Osteoblast (primary cell): ENCODE results near the gene SORCS2. TPM values are rescaled to one million over a fixed set of nuclear protein-coding genes. Genes with fewer than 3 reads are reported as not detected.

ENCODE experiments used
- DNase-seq: peaks from one replicate; pipeline ENCODE4 v3.0.0; 2011; ENCODE audit warnings: low spot score, mixed read lengths; ENCODE audit not compliant: insufficient read length; ENCODE audit errors: missing footprints
- H2AFZ ChIP-seq: 2 replicates; pipeline ENCODE4 v1.6.0; 2011; ENCODE audit warnings: mild to moderate bottlenecking, low read length
- H3K27ac ChIP-seq: 2 replicates; pipeline ENCODE4 v1.5.1; 2011; ENCODE audit warnings: mild to moderate bottlenecking, low read depth, low read length, moderate library complexity
- H3K27me3 ChIP-seq: 2 replicates; pipeline ENCODE4 v1.6.0; 2012; ENCODE audit warnings: mild to moderate bottlenecking, control low read depth, inconsistent platforms, low read length, moderate library complexity; ENCODE audit not compliant: insufficient read depth
- H3K36me3 ChIP-seq: 2 replicates; pipeline ENCODE4 v1.5.1; 2011; ENCODE audit warnings: mild to moderate bottlenecking, low read length, control low read depth, moderate library complexity; ENCODE audit not compliant: insufficient read depth
- H3K4me1 ChIP-seq: 2 replicates; pipeline ENCODE4 v1.5.1; 2011; ENCODE audit warnings: mild to moderate bottlenecking, low read length, control low read depth, moderate library complexity; ENCODE audit not compliant: insufficient read depth
- H3K4me2 ChIP-seq: 2 replicates; pipeline ENCODE4 v1.6.0; 2011; ENCODE audit warnings: mild to moderate bottlenecking, low read length; ENCODE audit not compliant: insufficient read depth
- H3K4me3 ChIP-seq: fragments of 200-600 bp; sonication (generic); 3 replicates; pipeline ENCODE4 v1.5.1; 2012; ENCODE audit warnings: mild to moderate bottlenecking, low read length, inconsistent platforms; ENCODE audit not compliant: insufficient read depth
- H3K79me2 ChIP-seq: 2 replicates; pipeline ENCODE4 v1.6.0; 2012; ENCODE audit warnings: mild to moderate bottlenecking, low read length, control low read depth, inconsistent platforms; ENCODE audit not compliant: insufficient read depth
- H3K9me3 ChIP-seq: 2 replicates; pipeline ENCODE4 v1.5.1; 2011; ENCODE audit warnings: low read depth, low read length, control low read depth
- H4K20me1 ChIP-seq: 2 replicates; pipeline ENCODE4 v1.6.0; 2012; ENCODE audit warnings: mild to moderate bottlenecking, low read length, control low read depth; ENCODE audit not compliant: insufficient read depth
- total RNA-seq: library from RNA; depleted of rRNA; stranded (reverse); fragments of >200 nt; gene quantifications from 2 replicates; pipeline ENCODE4 v1.2.3, GENCODE V29; 2012
- TF ChIP-seq, protein P1 (sequence below): IDR thresholded peaks from 2 replicates; pipeline ENCODE4 v1.5.1; 2011; ENCODE audit warnings: mild to moderate bottlenecking, low read depth, low read length, moderate library complexity; ENCODE audit errors: extremely low read depth

SORCS2 gene
- total RNA-seq, 1 donor, result 9.0 TPM

DNA sequence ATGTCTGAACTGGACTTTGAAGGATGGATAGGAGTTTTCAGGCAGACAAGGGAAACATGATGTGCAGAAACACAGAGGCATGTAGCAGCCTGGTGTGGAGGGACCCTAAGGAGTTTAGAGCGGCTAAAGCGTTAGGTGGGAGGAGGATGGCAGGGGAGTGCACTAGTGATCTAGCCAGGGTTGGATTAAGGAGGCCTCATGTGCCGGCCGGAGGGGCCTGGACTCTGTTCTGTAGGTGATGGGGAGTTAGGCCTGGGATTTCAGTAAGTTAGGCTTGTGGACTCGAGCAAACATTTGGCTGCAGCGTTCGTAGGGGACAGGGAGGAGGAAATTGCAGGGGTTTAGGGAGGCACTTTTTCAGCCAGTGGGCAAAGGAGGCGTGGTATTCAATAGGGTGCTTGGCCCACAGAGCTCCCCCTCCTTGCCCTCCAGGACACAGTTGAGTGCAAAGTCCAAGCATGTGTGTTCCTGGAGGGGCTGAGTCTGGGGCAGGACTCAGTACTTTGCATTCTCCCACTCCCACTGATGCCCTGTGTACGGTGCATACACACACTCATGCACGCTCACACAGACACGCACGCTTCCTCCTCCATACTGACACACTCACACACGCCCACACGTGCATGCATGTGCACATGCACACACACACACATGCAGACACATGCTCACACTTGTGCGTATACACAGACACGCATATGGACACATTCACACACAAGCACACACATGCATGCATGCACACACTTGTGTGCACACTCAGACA is 223.8 kb downstream of the SORCS2 start:
- peaks cover 11% of the 10 kb centered on the region for H3K27me3 ChIP-seq
- no peaks in the 10 kb centered on the region for H3K36me3 ChIP-seq
- TF ChIP-seq, protein P1, sequence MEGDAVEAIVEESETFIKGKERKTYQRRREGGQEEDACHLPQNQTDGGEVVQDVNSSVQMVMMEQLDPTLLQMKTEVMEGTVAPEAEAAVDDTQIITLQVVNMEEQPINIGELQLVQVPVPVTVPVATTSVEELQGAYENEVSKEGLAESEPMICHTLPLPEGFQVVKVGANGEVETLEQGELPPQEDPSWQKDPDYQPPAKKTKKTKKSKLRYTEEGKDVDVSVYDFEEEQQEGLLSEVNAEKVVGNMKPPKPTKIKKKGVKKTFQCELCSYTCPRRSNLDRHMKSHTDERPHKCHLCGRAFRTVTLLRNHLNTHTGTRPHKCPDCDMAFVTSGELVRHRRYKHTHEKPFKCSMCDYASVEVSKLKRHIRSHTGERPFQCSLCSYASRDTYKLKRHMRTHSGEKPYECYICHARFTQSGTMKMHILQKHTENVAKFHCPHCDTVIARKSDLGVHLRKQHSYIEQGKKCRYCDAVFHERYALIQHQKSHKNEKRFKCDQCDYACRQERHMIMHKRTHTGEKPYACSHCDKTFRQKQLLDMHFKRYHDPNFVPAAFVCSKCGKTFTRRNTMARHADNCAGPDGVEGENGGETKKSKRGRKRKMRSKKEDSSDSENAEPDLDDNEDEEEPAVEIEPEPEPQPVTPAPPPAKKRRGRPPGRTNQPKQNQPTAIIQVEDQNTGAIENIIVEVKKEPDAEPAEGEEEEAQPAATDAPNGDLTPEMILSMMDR, result no peak
- no peak overlapping the region for H3K27ac ChIP-seq
- no peak overlapping the region for H3K4me2 ChIP-seq
- H2AFZ ChIP-seq, result no peak overlapping the region
- no peaks in the 10 kb centered on the region for H3K4me1 ChIP-seq
- no peaks in the 10 kb centered on the region for H3K79me2 ChIP-seq
- peaks cover 4% of the 10 kb centered on the region for H3K9me3 ChIP-seq
- peak; percentile 64 for DNase-seq
- H4K20me1 ChIP-seq, result no peaks in the 10 kb centered on the region
- H3K4me3 ChIP-seq, result no peak overlapping the region

DNA sequence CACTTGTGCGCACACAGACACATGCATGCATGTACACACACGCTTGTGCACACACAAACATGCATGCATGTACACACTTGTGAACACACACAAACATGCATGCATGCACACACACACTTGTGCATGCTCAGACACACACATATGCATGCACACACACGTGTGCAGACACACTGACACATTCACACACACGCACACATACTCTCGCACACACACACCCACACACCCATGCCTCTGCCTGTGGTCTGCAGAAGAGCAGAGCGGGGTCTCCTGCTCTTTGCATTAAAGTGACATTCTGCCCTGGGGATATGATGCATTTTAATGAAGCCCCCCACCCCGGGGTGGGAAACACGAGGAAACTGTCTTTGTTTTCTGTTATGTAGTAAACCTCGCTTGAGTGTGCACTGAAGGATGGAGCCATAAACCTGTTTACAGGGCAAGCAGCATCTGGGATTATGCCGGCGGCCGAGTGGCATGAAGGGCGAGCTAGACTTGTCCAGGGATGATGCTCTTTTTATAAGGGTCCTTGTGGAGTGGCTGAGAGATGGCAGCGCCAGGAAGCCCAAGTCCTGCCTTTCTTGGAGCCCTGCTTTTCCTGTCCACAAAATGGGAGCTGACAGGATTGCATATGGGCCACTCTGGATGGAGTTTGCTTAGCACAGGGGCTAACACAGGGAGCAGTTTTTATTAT is 224.6 kb downstream of the SORCS2 start:
- Histone ChIP-seq H3K4me2 (no peak overlapping the region), H3K79me2 (no peaks in the 10 kb centered on the region), H4K20me1 (no peaks in the 10 kb centered on the region), H3K4me3 (no peak overlapping the region), H3K27ac (no peak overlapping the region), H2AFZ (no peak overlapping the region), H3K9me3 (peaks cover 4% of the 10 kb centered on the region), H3K4me1 (no peaks in the 10 kb centered on the region), H3K36me3 (no peaks in the 10 kb centered on the region), H3K27me3 (peaks cover 9% of the 10 kb centered on the region)
- TF ChIP-seq, protein P1, result no peak
- DNase-seq, result peak; percentile 31

DNA sequence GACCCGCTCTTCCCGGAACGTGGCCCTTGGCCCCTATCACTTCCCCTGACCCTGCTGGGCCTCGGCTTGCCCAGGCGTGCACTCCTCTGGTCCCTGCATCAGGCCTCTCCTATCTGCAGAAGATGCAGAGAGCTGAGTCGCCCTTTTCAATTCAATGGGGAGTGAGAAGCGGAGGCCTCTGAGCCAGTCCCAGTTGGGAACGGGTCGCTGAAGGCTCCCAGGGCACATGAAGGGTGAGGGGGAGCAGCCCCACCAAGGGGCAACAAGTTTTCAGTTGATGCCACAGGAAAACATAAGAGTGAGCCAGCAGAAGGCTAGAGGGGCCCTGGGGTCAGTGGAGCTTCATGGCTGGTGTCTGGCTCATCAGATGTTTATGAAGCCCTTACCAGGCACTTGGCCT is 225.3 kb downstream of the SORCS2 start:
- TF ChIP-seq, protein P1, result no peak
- Histone ChIP-seq H3K36me3 (no peaks in the 10 kb centered on the region), H2AFZ (no peak overlapping the region), H3K27ac (no peak overlapping the region), H3K4me3 (no peak overlapping the region), H3K9me3 (peaks cover 4% of the 10 kb centered on the region), H3K27me3 (peaks cover 7% of the 10 kb centered on the region), H3K4me1 (no peaks in the 10 kb centered on the region), H4K20me1 (no peaks in the 10 kb centered on the region), H3K4me2 (no peak overlapping the region), H3K79me2 (no peaks in the 10 kb centered on the region)
- peak; percentile 66 for DNase-seq

DNA sequence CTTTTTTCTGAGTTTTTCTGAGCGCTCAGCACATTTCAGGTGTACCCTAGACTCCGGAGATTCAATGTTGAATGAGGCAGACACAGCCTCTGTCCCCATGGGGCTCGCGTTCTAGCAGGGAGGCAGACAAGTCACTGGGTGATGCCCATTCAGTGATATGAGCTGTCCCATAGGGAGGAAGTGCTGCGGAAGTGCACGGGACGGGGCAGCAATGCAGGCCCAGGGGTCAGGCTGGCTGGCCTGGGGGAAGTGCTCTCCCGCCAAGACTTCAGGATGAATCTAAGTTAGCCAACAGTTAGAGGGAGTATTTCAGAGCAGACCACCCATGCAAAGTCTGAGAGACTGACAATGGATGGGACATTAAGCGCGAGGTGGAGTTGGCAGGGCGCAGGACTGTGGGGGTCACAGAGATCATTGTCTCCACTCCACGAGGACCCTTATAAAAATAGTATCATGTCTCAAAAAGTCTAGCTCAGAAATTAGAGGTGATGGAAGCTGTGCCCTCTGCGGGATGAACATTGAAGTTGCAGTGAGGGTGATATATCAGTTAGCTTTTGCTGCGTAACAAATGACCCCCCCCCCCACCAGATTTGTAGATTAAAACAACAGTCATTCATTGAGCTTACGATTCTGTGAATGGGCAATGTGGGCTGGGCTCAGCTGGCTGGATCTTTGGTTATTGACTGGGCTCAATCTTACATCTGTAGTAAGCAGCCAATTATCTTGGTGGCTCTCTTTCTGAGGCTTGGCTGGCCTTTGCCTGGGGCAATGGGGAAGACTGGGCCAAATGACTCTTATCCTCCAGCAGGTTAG is 226.0 kb downstream of the SORCS2 start:
- H3K79me2 ChIP-seq, result no peaks in the 10 kb centered on the region
- peaks cover 4% of the 10 kb centered on the region for H3K27me3 ChIP-seq
- TF ChIP-seq, protein P1, result no peak
- H2AFZ ChIP-seq, result no peak overlapping the region
- H3K4me1 ChIP-seq, result no peaks in the 10 kb centered on the region
- peak; percentile 78 for DNase-seq
- H3K4me2 ChIP-seq, result no peak overlapping the region
- H3K4me3 ChIP-seq, result no peak overlapping the region
- peaks cover 4% of the 10 kb centered on the region for H3K9me3 ChIP-seq
- H3K36me3 ChIP-seq, result no peaks in the 10 kb centered on the region
- H4K20me1 ChIP-seq, result no peaks in the 10 kb centered on the region
- H3K27ac ChIP-seq, result no peak overlapping the region
